Central memory CD8-positive, alpha-beta T cell (primary cell): ENCODE data around the gene GRID1.

Source experiments
- ATAC-seq: fragments of 150-1000 bp; cut with Tn5 transposase; replicated peaks from 2 replicates; pipeline ENCODE4 v1.10.0; 2022; ENCODE audit warnings: mild to moderate bottlenecking, moderate FRiP score, moderate number of reproducible peaks; ENCODE audit not compliant: poor library complexity, severe bottlenecking; ENCODE audit errors: extremely low read depth
- DNase-seq, 2 donors: peaks; one replicate each; pipeline ENCODE4 v3.0.0; 2021; ENCODE audit warnings: low spot score in 2 of 2
- H3K27ac Mint-ChIP-seq: one replicate; pipeline ENCODE4 v1.8.0; 2022; ENCODE audit warnings: low read depth, mild to moderate bottlenecking, moderate library complexity, mixed read lengths
- H3K27me3 Mint-ChIP-seq: one replicate; pipeline ENCODE4 v1.8.0; 2022; ENCODE audit warnings: mixed read lengths
- H3K36me3 Mint-ChIP-seq: one replicate; pipeline ENCODE4 v1.8.0; 2022; ENCODE audit warnings: mild to moderate bottlenecking, moderate library complexity, mixed read lengths; ENCODE audit not compliant: insufficient read depth
- H3K4me1 Mint-ChIP-seq: one replicate; pipeline ENCODE4 v1.8.0; 2022; ENCODE audit warnings: mixed read lengths
- H3K4me3 Mint-ChIP-seq: one replicate; pipeline ENCODE4 v1.8.0; 2022; ENCODE audit warnings: mild to moderate bottlenecking, moderate library complexity, mixed read lengths
- H3K9me3 Mint-ChIP-seq: one replicate; pipeline ENCODE4 v1.8.0; 2022; ENCODE audit warnings: mixed read lengths

GRID1 gene

GRCh38 chr10:86127274-86127819 lies 239.2 kb downstream of the GRID1 start:
- Mint-ChIP-seq H3K4me3 (no peak overlapping the region), H3K9me3 (no peaks in the 10 kb centered on the region), H3K36me3 (no peaks in the 10 kb centered on the region), H3K27me3 (peaks cover 49% of the 10 kb centered on the region), H3K4me1 (no peaks in the 10 kb centered on the region), H3K27ac (no peak overlapping the region)
- no peak for ATAC-seq
- no peak for DNase-seq

- peaks cover 37% of the 10 kb centered on the region for H3K27me3 Mint-ChIP-seq
- H3K27ac Mint-ChIP-seq, result no peak overlapping the region
- H3K9me3 Mint-ChIP-seq, result no peaks in the 10 kb centered on the region
- DNase-seq (no peak), ATAC-seq (no peak)
- H3K4me1 Mint-ChIP-seq, result no peaks in the 10 kb centered on the region
- H3K36me3 Mint-ChIP-seq, result no peaks in the 10 kb centered on the region
- H3K4me3 Mint-ChIP-seq, result no peak overlapping the region
These were observed 241.9 kb downstream of the GRID1 start for GRCh38 chr10:86124734-86125133.

- Mint-ChIP-seq H3K4me1 (no peaks in the 10 kb centered on the region), H3K36me3 (no peaks in the 10 kb centered on the region), H3K9me3 (no peaks in the 10 kb centered on the region), H3K27ac (no peak overlapping the region), H3K4me3 (no peak overlapping the region), H3K27me3 (peaks cover 27% of the 10 kb centered on the region)
- no peak for ATAC-seq
- no peak for DNase-seq
These were observed 242.9 kb downstream of the GRID1 start for GRCh38 chr10:86123715-86124114.

GRCh38 chr10:86123304-86123703 lies 243.3 kb downstream of the GRID1 start:
- H3K27ac Mint-ChIP-seq, result no peak overlapping the region
- ATAC-seq (no peak), DNase-seq (no peak)
- H3K27me3 Mint-ChIP-seq, result peaks cover 22% of the 10 kb centered on the region
- no peaks in the 10 kb centered on the region for H3K36me3 Mint-ChIP-seq
- no peak overlapping the region for H3K4me3 Mint-ChIP-seq
- H3K4me1 Mint-ChIP-seq, result no peaks in the 10 kb centered on the region
- no peaks in the 10 kb centered on the region for H3K9me3 Mint-ChIP-seq

- Mint-ChIP-seq H3K4me1 (no peaks in the 10 kb centered on the region), H3K27me3 (peaks cover 16% of the 10 kb centered on the region), H3K27ac (no peak overlapping the region), H3K9me3 (no peaks in the 10 kb centered on the region), H3K36me3 (no peaks in the 10 kb centered on the region), H3K4me3 (no peak overlapping the region)
- DNase-seq, result no peak
- no peak for ATAC-seq
These were observed 243.9 kb downstream of the GRID1 start for GRCh38 chr10:86122646-86123045.

- ATAC-seq (no peak), DNase-seq (no peak)
- H3K4me3 Mint-ChIP-seq, result no peak overlapping the region
- no peaks in the 10 kb centered on the region for H3K36me3 Mint-ChIP-seq
- H3K27me3 Mint-ChIP-seq, result peaks cover 10% of the 10 kb centered on the region
- no peak overlapping the region for H3K27ac Mint-ChIP-seq
- H3K9me3 Mint-ChIP-seq, result no peaks in the 10 kb centered on the region
- H3K4me1 Mint-ChIP-seq, result no peaks in the 10 kb centered on the region
These were observed 245.4 kb downstream of the GRID1 start for GRCh38 chr10:86121200-86121599.

GRCh38 chr10:86117051-86117450 lies 249.5 kb downstream of the GRID1 start:
- ATAC-seq (no peak), DNase-seq (no peak)
- no peak overlapping the region for H3K4me3 Mint-ChIP-seq
- no peak overlapping the region for H3K27ac Mint-ChIP-seq
- no peaks in the 10 kb centered on the region for H3K27me3 Mint-ChIP-seq
- no peaks in the 10 kb centered on the region for H3K4me1 Mint-ChIP-seq
- H3K9me3 Mint-ChIP-seq, result no peaks in the 10 kb centered on the region
- no peaks in the 10 kb centered on the region for H3K36me3 Mint-ChIP-seq

- Mint-ChIP-seq H3K4me1 (no peaks in the 10 kb centered on the region), H3K9me3 (no peaks in the 10 kb centered on the region), H3K4me3 (no peak overlapping the region), H3K27ac (no peak overlapping the region), H3K27me3 (no peaks in the 10 kb centered on the region), H3K36me3 (no peaks in the 10 kb centered on the region)
- no peak for ATAC-seq
- no peak for DNase-seq
These were observed 252.6 kb downstream of the GRID1 start for GRCh38 chr10:86113983-86114382.

GRCh38 chr10:86113501-86113900 lies 253.1 kb downstream of the GRID1 start:
- Mint-ChIP-seq H3K4me3 (no peak overlapping the region), H3K27ac (no peak overlapping the region), H3K4me1 (no peaks in the 10 kb centered on the region), H3K9me3 (no peaks in the 10 kb centered on the region), H3K36me3 (no peaks in the 10 kb centered on the region), H3K27me3 (no peaks in the 10 kb centered on the region)
- ATAC-seq (no peak), DNase-seq (no peak)

- Mint-ChIP-seq H3K27ac (no peak overlapping the region), H3K27me3 (no peaks in the 10 kb centered on the region), H3K9me3 (no peaks in the 10 kb centered on the region), H3K4me1 (no peaks in the 10 kb centered on the region), H3K36me3 (no peaks in the 10 kb centered on the region), H3K4me3 (no peak overlapping the region)
- ATAC-seq, result no peak
- DNase-seq, result no peak
These were observed 253.6 kb downstream of the GRID1 start for GRCh38 chr10:86113044-86113443.

GRCh38 chr10:86111902-86112545 lies 254.6 kb downstream of the GRID1 start:
- no peak for DNase-seq
- H3K9me3 Mint-ChIP-seq, result no peaks in the 10 kb centered on the region
- no peak overlapping the region for H3K4me3 Mint-ChIP-seq
- H3K27me3 Mint-ChIP-seq, result no peaks in the 10 kb centered on the region
- no peaks in the 10 kb centered on the region for H3K4me1 Mint-ChIP-seq
- no peaks in the 10 kb centered on the region for H3K36me3 Mint-ChIP-seq
- H3K27ac Mint-ChIP-seq, result no peak overlapping the region
- no peak for ATAC-seq

GRCh38 chr10:86110156-86110786 lies 256.3 kb downstream of the GRID1 start:
- Mint-ChIP-seq H3K36me3 (no peaks in the 10 kb centered on the region), H3K9me3 (no peaks in the 10 kb centered on the region), H3K27ac (no peak overlapping the region), H3K4me1 (no peaks in the 10 kb centered on the region), H3K27me3 (no peaks in the 10 kb centered on the region), H3K4me3 (no peak overlapping the region)
- DNase-seq (no peak), ATAC-seq (no peak)

- Mint-ChIP-seq H3K27ac (no peak overlapping the region), H3K4me3 (no peak overlapping the region), H3K36me3 (no peaks in the 10 kb centered on the region), H3K27me3 (no peaks in the 10 kb centered on the region), H3K9me3 (no peaks in the 10 kb centered on the region), H3K4me1 (no peaks in the 10 kb centered on the region)
- DNase-seq (no peak), ATAC-seq (no peak)
These were observed 257.2 kb downstream of the GRID1 start for GRCh38 chr10:86109421-86109820.
